22Rv1 (cell line): ENCODE measurements around the gene SLC5A5.

Experiments used
- ZFX ChIP-seq: fragments of 450-650 bp; IDR thresholded peaks from 2 replicates; pipeline ENCODE4 v1.6.1; 2017; ENCODE audit warnings: antibody characterized with exemption, borderline replicate concordance
- TF ChIP-seq, protein P1 (sequence below): fragments of 450-650 bp; IDR thresholded peaks from 2 replicates; pipeline ENCODE4 v1.5.1; 2017; ENCODE audit warnings: mild to moderate bottlenecking

DNA sequence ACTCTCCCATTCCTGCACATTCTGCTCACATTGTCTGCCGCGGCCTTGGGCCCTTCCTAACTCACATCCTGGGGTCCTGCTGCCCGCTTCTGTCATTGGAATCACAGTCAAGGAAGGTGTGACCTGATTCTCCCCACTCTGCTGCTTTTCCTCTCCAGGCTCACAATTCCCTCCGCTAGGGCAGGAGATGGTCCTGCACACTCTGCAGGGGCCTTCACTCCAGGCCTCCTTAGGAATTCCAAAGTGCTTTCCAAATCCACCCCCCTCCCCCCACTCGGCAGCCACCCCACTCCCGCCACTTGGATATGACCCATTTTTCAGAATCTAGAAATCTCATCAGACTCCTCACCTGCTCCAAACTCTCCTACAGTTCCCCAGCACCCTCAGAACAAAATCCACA is 3.1 kb upstream of the SLC5A5 start:
- TF ChIP-seq, protein P1, sequence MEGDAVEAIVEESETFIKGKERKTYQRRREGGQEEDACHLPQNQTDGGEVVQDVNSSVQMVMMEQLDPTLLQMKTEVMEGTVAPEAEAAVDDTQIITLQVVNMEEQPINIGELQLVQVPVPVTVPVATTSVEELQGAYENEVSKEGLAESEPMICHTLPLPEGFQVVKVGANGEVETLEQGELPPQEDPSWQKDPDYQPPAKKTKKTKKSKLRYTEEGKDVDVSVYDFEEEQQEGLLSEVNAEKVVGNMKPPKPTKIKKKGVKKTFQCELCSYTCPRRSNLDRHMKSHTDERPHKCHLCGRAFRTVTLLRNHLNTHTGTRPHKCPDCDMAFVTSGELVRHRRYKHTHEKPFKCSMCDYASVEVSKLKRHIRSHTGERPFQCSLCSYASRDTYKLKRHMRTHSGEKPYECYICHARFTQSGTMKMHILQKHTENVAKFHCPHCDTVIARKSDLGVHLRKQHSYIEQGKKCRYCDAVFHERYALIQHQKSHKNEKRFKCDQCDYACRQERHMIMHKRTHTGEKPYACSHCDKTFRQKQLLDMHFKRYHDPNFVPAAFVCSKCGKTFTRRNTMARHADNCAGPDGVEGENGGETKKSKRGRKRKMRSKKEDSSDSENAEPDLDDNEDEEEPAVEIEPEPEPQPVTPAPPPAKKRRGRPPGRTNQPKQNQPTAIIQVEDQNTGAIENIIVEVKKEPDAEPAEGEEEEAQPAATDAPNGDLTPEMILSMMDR: no peak
- TF ChIP-seq ZFX: no peak
